Mesendoderm (in vitro differentiated cells): ENCODE data around the gene HDAC7.
A peak's percentile ranks its signal among the peaks of the same experiment; 100 is the strongest.

Experiments
- DNase-seq: peaks from one replicate; pipeline ENCODE4 v3.0.0; 2013
- H2AK5ac ChIP-seq: 2 replicates; pipeline ENCODE4 v1.6.1; 2013; ENCODE audit warnings: low read length, inconsistent platforms
- H2BK120ac ChIP-seq: 2 replicates; pipeline ENCODE4 v1.6.1; 2013; ENCODE audit warnings: low read depth, mild to moderate bottlenecking, low read length, moderate library complexity, mixed read lengths
- H2BK15ac ChIP-seq: replicated peaks from 2 replicates; pipeline ENCODE4 v1.6.1; 2013; ENCODE audit warnings: low read depth, mild to moderate bottlenecking, moderate library complexity
- H2BK5ac ChIP-seq: 2 replicates; pipeline ENCODE4 v1.6.1; 2013; ENCODE audit warnings: low read length, inconsistent platforms
- H3K18ac ChIP-seq: 2 replicates; pipeline ENCODE4 v1.6.1; 2013; ENCODE audit warnings: mild to moderate bottlenecking, low read length, mixed read lengths
- H3K23ac ChIP-seq: one replicate; pipeline ENCODE4 v1.6.1; 2013; ENCODE audit warnings: low read length
- H3K27ac ChIP-seq: 2 replicates; pipeline ENCODE4 v1.5.1; 2013; ENCODE audit warnings: low read depth, mild to moderate bottlenecking, inconsistent platforms, low read length, moderate library complexity
- H3K27me3 ChIP-seq: 2 replicates; pipeline ENCODE4 v1.6.1; 2013; ENCODE audit warnings: low read length, control low read depth, mild to moderate bottlenecking, inconsistent platforms; ENCODE audit not compliant: insufficient read depth, poor library complexity
- H3K36me3 ChIP-seq: 2 replicates; pipeline ENCODE4 v1.6.1; 2013; ENCODE audit warnings: low read length, inconsistent platforms; ENCODE audit not compliant: control insufficient read depth, insufficient read depth
- H3K4ac ChIP-seq: one replicate; pipeline ENCODE4 v1.6.1; 2013; ENCODE audit warnings: low read depth, mild to moderate bottlenecking, low read length, moderate library complexity
- H3K4me1 ChIP-seq: 2 replicates; pipeline ENCODE4 v1.6.1; 2013; ENCODE audit warnings: low read depth, low read length, inconsistent platforms; ENCODE audit not compliant: control insufficient read depth
- H3K4me2 ChIP-seq: 2 replicates; pipeline ENCODE4 v1.6.1; 2013; ENCODE audit warnings: low read length
- H3K4me3 ChIP-seq: 2 replicates; pipeline ENCODE4 v1.5.1; 2013; ENCODE audit warnings: mild to moderate bottlenecking, low read length
- H3K56ac ChIP-seq: one replicate; pipeline ENCODE4 v1.6.1; 2013; ENCODE audit warnings: low read length
- H3K79me1 ChIP-seq: 2 replicates; pipeline ENCODE4 v1.6.1; 2013; ENCODE audit warnings: low read length, inconsistent platforms
- H3K79me2 ChIP-seq: 2 replicates; pipeline ENCODE4 v1.6.1; 2013; ENCODE audit warnings: mild to moderate bottlenecking, low read length; ENCODE audit not compliant: control insufficient read depth, insufficient read depth
- H3K9ac ChIP-seq: 2 replicates; pipeline ENCODE4 v1.6.1; 2013; ENCODE audit warnings: low read length, inconsistent platforms
- H4K5ac ChIP-seq: one replicate; pipeline ENCODE4 v1.6.1; 2013; ENCODE audit warnings: low read length
- H4K8ac ChIP-seq: one replicate; pipeline ENCODE4 v1.6.1; 2013; ENCODE audit warnings: low read depth, mild to moderate bottlenecking, control low read depth, low read length, moderate library complexity
- WGBS: extraction: QIAGEN DNeasy Blood & Tissue Kit; methylation state at CpG from one replicate; pipeline ENCODE4 v1.1.7; 2013; ENCODE audit warnings: low lambda C conversion rate, missing lambda C conversion rate; ENCODE audit not compliant: insufficient coverage; ENCODE audit errors: extremely low coverage; 5-methylcytosine and 5-hydroxymethylcytosine counted together

The HDAC7 gene

GRCh38 chr12:47807338-47807737 lies 12.4 kb downstream of the HDAC7 start:
- H3K9ac ChIP-seq, result no peak overlapping the region
- H3K4ac ChIP-seq, result no peak overlapping the region
- no peak overlapping the region for H3K56ac ChIP-seq
- H2BK5ac ChIP-seq, result no peak overlapping the region
- no CpG with 5 or more reads among the region's 5 CpGs for WGBS
- H3K36me3 ChIP-seq, result no peaks in the 10 kb centered on the region
- peaks cover 39% of the 10 kb centered on the region for H3K79me1 ChIP-seq
- no peak overlapping the region for H4K5ac ChIP-seq
- no peak overlapping the region for H2BK120ac ChIP-seq
- peaks cover 32% of the 10 kb centered on the region for H3K4me1 ChIP-seq
- no peak overlapping the region for H2AK5ac ChIP-seq
- H3K27me3 ChIP-seq, result no peaks in the 10 kb centered on the region
- no peak for DNase-seq
- no peak overlapping the region for H4K8ac ChIP-seq
- peaks cover 94% of the 10 kb centered on the region for H3K79me2 ChIP-seq
- no peak overlapping the region for H3K4me3 ChIP-seq
- no peak overlapping the region for H3K27ac ChIP-seq
- H3K23ac ChIP-seq, result no peak overlapping the region
- H2BK15ac ChIP-seq, result no peak overlapping the region
- no peak overlapping the region for H3K18ac ChIP-seq
- H3K4me2 ChIP-seq, result no peak overlapping the region

- Histone ChIP-seq H3K79me2 (peaks cover 95% of the 10 kb centered on the region), H4K5ac (no peak overlapping the region), H3K9ac (no peak overlapping the region), H4K8ac (no peak overlapping the region), H3K4me1 (peaks cover 19% of the 10 kb centered on the region), H3K79me1 (peaks cover 46% of the 10 kb centered on the region), H3K4me2 (no peak overlapping the region), H2BK15ac (no peak overlapping the region), H3K4ac (no peak overlapping the region), H3K27me3 (no peaks in the 10 kb centered on the region), H3K4me3 (no peak overlapping the region), H3K36me3 (peaks cover 3% of the 10 kb centered on the region), H3K23ac (no peak overlapping the region), H3K56ac (no peak overlapping the region), H3K18ac (no peak overlapping the region), H2BK5ac (no peak overlapping the region), H2AK5ac (no peak overlapping the region), H3K27ac (no peak overlapping the region), H2BK120ac (no peak overlapping the region)
- WGBS, result no CpG with 5 or more reads among the region's 2 CpGs
- no peak for DNase-seq
Observed at GRCh38 chr12:47805417-47805816, 14.3 kb downstream of the HDAC7 start.

- no peaks in the 10 kb centered on the region for H3K27me3 ChIP-seq
- no peak overlapping the region for H3K23ac ChIP-seq
- no peak for DNase-seq
- H2BK120ac ChIP-seq, result no peak overlapping the region
- no peak overlapping the region for H3K18ac ChIP-seq
- no peak overlapping the region for H2BK5ac ChIP-seq
- peaks cover 3% of the 10 kb centered on the region for H3K36me3 ChIP-seq
- no CpG with 5 or more reads among the region's 8 CpGs for WGBS
- H3K79me1 ChIP-seq, result peaks cover 50% of the 10 kb centered on the region
- H4K8ac ChIP-seq, result no peak overlapping the region
- peaks cover 97% of the 10 kb centered on the region for H3K79me2 ChIP-seq
- no peak overlapping the region for H3K4me3 ChIP-seq
- H2BK15ac ChIP-seq, result no peak overlapping the region
- H3K56ac ChIP-seq, result no peak overlapping the region
- H3K4me1 ChIP-seq, result peaks cover 16% of the 10 kb centered on the region
- H3K4ac ChIP-seq, result no peak overlapping the region
- no peak overlapping the region for H3K4me2 ChIP-seq
- H3K27ac ChIP-seq, result no peak overlapping the region
- H4K5ac ChIP-seq, result no peak overlapping the region
- no peak overlapping the region for H3K9ac ChIP-seq
- H2AK5ac ChIP-seq, result no peak overlapping the region
Observed at GRCh38 chr12:47804171-47804570, 15.5 kb downstream of the HDAC7 start.

GRCh38 chr12:47803191-47803875 lies 16.4 kb downstream of the HDAC7 start:
- Histone ChIP-seq H3K36me3 (peaks cover 3% of the 10 kb centered on the region), H3K56ac (peak overlapping the region; percentile 49), H3K27ac (no peak overlapping the region), H2AK5ac (no peak overlapping the region), H3K23ac (no peak overlapping the region), H2BK5ac (no peak overlapping the region), H3K9ac (no peak overlapping the region), H2BK15ac (no peak overlapping the region), H3K4me2 (no peak overlapping the region), H3K4me3 (no peak overlapping the region), H4K5ac (no peak overlapping the region), H4K8ac (no peak overlapping the region), H3K79me1 (peaks cover 52% of the 10 kb centered on the region), H2BK120ac (no peak overlapping the region), H3K4ac (no peak overlapping the region), H3K27me3 (no peaks in the 10 kb centered on the region), H3K18ac (no peak overlapping the region), H3K79me2 (peaks cover 88% of the 10 kb centered on the region), H3K4me1 (peaks cover 13% of the 10 kb centered on the region)
- no CpG with 5 or more reads among the region's 12 CpGs for WGBS
- DNase-seq, result no peak

GRCh38 chr12:47802312-47802711 lies 17.4 kb downstream of the HDAC7 start:
- Histone ChIP-seq H3K4me2 (no peak overlapping the region), H3K4me1 (peaks cover 9% of the 10 kb centered on the region), H3K4ac (no peak overlapping the region), H3K79me1 (peaks cover 48% of the 10 kb centered on the region), H3K9ac (peak overlapping the region; percentile 19), H2BK15ac (no peak overlapping the region), H3K79me2 (peaks cover 78% of the 10 kb centered on the region), H4K5ac (no peak overlapping the region), H3K56ac (peak overlapping the region; percentile 49), H3K27me3 (no peaks in the 10 kb centered on the region), H4K8ac (no peak overlapping the region), H3K27ac (no peak overlapping the region), H3K23ac (no peak overlapping the region), H3K4me3 (no peak overlapping the region), H2AK5ac (no peak overlapping the region), H3K18ac (no peak overlapping the region), H3K36me3 (peaks cover 4% of the 10 kb centered on the region), H2BK5ac (no peak overlapping the region), H2BK120ac (no peak overlapping the region)
- DNase-seq, result peak; percentile 68
- no CpG with 5 or more reads among the region's 5 CpGs for WGBS

- no peak overlapping the region for H3K4me2 ChIP-seq
- no peak overlapping the region for H2BK120ac ChIP-seq
- H3K4ac ChIP-seq, result no peak overlapping the region
- H3K27ac ChIP-seq, result no peak overlapping the region
- no peak overlapping the region for H3K4me3 ChIP-seq
- H3K79me2 ChIP-seq, result peaks cover 74% of the 10 kb centered on the region
- H2BK5ac ChIP-seq, result no peak overlapping the region
- H3K23ac ChIP-seq, result no peak overlapping the region
- no peak overlapping the region for H4K8ac ChIP-seq
- WGBS, result no CpG with 5 or more reads among the region's 9 CpGs
- no peak overlapping the region for H3K56ac ChIP-seq
- peaks cover 46% of the 10 kb centered on the region for H3K79me1 ChIP-seq
- peaks cover 9% of the 10 kb centered on the region for H3K4me1 ChIP-seq
- H3K9ac ChIP-seq, result no peak overlapping the region
- no peak overlapping the region for H4K5ac ChIP-seq
- H3K18ac ChIP-seq, result no peak overlapping the region
- no peak for DNase-seq
- no peak overlapping the region for H2BK15ac ChIP-seq
- no peaks in the 10 kb centered on the region for H3K27me3 ChIP-seq
- no peak overlapping the region for H2AK5ac ChIP-seq
- H3K36me3 ChIP-seq, result peaks cover 5% of the 10 kb centered on the region
Observed at GRCh38 chr12:47801904-47802246, 17.8 kb downstream of the HDAC7 start.
